ENCODE measurements around the gene EBF3.
A peak's percentile ranks its signal among the peaks of the same experiment; 100 is the strongest.

The EBF3 gene, protein sequence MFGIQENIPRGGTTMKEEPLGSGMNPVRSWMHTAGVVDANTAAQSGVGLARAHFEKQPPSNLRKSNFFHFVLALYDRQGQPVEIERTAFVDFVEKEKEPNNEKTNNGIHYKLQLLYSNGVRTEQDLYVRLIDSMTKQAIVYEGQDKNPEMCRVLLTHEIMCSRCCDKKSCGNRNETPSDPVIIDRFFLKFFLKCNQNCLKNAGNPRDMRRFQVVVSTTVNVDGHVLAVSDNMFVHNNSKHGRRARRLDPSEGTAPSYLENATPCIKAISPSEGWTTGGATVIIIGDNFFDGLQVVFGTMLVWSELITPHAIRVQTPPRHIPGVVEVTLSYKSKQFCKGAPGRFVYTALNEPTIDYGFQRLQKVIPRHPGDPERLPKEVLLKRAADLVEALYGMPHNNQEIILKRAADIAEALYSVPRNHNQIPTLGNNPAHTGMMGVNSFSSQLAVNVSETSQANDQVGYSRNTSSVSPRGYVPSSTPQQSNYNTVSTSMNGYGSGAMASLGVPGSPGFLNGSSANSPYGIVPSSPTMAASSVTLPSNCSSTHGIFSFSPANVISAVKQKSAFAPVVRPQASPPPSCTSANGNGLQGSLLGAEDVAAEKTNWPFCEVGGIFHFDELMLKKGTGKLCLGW

DNA sequence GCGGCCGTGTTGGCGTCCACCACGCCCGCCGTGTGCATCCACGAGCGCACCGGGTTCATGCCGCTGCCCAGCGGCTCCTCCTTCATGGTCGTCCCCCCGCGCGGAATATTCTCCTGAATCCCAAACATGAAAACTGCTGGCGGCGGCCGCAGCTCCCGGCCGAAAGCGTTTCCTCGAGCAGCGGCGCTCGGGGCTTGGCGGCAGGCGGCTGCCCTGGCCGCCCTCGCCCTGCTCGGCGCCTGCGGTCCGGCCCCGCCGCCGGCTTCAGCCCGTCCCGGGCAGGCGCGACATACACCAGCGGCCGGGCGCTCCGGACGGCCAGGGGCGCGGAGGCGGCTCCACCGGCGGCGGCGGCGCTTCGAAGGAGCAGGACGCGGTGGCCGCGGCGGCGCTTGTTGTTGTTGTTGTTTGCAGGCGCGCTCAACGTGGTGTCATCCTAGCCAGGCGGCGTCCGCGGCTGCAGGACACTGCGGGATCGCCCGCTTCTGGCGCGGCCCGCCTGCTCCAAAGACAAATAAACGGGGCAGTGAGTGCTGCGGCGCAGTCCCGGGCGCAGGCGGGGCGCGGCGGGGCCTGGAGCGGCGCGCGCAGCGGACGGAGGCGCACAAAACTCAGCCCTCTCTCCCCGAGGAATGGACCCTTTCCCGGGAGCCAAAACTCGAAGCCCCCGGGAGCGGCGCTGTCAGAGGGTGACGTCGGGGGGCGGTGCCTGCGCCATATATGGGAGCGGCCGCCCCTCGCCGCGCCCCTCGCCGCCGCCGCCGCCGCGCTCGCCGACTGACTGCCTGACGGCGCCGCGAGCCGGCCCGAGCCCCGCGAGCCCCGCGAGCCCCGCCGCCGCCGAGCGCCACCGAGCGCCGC lies at the start of gene EBF3:
Gene EBF3 (minus strand): TSS at position 634 of the 861 bp plus-strand sequence. CDS start 506 bp downstream, at position 128.
- DNase-seq = peak; percentile 26

DNA sequence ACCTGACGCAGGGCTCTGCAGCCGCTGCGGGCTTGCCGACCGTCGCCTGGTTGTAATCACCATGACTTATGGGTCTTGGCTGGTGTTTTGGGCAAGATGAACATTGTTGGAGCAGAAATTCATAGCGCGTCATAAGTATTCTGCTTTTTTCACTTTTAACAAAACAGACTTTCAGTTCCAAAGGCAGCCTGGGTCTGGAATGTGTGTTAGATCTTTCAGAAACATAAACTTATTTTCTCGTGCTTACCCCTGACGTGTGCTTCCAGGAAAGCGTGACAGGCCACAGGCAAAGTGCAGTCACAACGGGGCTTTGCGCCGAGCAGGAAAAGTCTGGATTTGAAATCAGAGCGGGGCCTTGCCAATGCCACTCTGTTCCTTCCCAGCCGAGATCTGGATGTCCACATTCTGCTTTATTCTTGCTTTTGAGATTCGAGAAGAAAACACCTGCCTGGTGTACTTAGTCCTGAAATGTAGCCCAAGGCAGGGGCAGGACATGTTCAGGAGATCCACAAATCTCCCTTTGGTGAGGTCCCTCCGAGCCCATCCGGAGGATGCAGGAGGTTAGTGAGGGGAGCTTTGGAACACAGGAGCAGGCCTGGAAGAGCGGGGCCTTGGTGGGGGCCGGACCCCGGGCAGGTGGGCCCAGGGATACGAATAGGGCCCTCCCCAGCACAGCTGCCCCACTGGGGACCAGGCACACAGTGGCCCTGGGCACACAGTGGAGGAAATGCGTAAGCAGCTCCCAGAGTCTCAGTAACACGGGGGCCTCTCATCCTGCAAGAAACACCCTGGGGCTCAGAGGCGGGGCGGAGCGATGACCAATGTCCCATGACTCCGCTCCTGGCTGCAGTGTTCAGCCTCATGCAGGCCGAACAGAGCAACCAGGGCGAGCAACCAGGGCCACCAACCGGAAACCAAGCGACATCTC lies 49.5 kb upstream of the EBF3 start:
- DNase-seq = no peak

DNA sequence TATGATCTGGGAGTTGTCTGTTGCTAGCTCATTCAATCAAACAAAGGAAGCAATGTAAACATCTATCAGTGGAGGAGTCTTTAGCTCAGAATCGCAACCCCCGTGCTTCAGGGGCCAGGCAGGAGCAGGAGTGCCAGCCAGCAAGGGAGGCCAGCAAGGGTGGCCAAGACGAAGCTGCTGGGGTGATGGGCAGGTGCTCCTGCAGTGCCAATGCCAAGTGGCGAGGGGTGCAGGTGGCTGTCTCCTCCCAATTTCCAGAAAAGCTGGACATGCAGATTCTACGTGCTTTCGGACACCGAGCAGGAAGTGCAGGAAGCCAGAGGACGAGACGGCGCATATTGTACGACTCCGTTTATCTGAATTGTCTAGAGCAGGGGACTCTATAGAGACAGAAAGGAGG lies 48.1 kb upstream of the EBF3 start:
- no peak for DNase-seq

DNA sequence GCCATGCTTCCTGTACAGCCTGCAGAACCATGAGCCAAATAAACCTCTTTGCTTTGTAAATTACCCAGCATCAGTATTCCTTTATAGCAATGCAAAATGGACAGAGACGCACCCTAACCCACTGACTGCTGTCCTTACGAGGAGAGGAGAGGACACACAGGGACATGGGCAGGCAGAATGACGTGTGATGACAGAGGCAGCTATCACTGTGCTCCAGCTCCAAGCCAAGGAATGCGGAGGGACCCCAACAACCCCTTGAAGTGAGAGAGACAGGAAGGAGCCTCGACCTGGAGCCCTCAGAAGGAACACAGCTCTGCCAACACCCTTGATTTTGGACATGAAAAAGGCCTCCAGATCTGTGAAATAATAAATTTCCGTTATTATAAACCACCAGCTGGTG lies 46.6 kb upstream of the EBF3 start:
- DNase-seq = no peak

DNA sequence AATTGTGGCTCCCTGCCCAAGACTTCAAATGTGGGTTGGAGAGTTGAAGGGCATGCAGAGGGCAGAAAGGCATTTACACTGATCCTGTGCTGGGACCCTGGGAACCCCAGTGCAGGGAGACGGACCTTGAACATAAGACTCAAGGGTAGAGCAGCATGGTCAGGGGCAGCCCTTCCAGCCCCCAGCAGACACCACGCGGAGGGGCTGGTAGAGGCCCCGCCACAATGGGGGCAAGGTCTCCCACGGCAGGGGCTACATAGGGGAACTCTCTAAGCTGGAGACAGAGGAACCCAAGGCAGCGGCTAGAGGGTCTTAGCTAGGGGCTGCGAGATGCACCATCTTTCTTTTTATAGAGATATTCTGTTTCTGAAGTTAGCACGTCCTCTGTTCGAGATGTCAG lies 45.2 kb upstream of the EBF3 start:
- DNase-seq = no peak

DNA sequence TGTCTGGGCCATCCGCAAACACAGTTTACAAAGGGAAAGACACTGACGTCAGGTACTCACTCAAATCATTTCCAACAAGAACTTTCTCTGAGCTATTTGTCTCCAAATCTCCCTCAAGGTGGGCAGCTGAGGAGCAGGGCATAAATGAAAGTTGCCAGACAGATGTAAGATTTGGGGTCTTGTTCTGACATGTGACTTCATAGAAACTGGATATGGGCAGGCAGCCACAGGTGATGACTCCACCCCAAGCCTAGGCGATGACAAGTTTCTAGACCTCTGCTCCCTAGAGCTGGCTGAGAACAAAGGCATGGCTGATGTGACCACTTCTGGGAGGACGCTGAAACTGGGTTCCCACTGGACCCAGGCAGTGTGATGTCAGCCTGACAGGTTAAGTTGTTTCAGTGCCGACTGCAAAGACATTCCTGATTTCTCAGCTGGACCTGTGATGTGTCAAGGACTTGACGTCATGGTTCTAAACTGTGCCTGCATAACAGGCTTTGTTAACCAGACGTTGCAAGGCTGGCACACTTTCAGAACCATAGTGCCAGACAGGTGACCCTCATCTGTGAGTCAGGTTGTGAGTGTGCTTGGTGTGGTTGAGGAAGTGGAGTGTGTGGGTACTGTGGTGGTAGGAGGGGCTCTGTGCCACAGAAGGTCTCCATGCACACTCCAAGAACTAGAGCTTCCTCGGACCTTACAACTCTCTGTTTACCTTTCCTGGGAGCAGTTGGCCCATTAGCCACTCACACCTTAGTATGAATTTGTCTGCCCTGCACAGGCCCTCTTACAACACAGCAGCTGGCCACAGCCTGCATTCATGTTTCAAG lies 39.9 kb upstream of the EBF3 start:
- no peak for DNase-seq

DNA sequence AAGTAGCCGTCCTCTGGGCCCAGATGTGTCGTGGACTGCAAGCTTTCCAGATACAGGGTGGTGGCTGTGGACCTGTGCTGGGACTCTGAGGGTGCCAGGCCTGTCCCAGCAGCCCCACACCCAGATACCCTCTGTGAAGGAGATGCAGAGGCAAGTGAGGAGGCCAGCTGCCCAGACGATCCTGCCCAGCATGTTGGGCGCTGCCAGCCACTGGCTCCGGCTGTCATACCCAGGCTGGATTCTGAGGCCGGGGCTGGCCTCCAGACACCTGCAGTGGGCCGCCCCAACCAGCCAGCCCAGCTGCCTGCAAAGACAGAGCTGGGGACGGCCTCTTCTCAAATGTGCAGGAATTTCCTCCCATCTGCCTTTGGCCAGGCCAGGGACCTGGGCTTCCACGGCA lies 39.1 kb upstream of the EBF3 start:
- no peak for DNase-seq

DNA sequence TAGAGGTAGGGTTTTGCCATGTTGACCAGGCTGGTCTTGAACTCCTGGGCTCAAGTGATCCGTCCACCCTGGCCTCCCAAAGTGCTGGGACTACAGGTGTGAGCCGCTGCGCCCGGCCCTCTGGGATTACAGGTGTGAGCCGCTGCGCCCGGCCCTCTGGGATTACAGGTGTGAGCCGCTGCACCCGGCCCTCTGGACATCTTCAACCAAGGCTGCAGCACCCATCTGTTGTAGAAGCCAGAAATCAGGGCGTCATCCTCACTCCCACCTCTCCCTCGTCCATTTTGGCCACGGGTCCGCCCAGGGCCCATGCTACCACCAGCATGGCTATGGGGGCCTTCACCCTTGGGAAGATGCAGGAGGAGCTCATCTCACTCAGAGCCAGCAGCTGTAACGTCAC lies 38.5 kb upstream of the EBF3 start:
- DNase-seq = no peak

DNA sequence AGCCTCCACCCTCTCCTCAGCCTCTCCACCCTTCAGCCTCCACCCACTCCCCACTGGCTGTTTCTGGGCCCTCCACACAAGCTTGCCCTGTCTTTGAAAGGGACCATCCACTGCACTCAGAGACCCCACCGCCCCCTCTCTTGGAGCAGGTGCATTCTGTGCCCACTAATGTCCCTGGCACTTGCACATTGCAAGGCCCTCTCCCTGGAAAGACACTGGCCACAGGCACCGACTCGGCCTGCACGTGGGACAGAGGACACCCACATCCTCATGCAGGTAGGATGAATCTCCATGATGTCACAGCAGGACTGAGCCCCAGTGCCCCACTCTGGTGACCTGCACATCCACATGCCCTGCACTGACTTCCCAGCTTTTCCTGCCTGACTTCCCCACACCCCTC lies 36.8 kb upstream of the EBF3 start:
- no peak for DNase-seq

DNA sequence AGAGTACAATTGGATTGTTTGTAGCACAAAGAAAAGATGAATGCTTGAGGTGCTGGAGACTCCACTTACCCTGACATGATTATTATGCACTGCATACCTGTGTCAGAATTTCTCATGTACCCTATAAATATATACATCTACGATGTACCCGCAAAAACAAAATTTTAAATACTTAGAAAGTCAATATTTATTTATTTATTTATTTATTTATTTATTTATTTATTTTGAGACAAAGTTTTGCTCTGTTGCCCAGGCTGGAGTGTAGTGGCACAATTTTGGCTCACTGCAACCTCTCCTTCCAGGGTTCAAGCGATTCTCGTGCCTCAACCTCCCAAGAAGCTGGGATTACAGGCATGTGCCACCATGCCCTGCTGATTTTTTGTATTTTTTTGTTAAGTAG lies 35.1 kb upstream of the EBF3 start:
- DNase-seq = no peak

DNA sequence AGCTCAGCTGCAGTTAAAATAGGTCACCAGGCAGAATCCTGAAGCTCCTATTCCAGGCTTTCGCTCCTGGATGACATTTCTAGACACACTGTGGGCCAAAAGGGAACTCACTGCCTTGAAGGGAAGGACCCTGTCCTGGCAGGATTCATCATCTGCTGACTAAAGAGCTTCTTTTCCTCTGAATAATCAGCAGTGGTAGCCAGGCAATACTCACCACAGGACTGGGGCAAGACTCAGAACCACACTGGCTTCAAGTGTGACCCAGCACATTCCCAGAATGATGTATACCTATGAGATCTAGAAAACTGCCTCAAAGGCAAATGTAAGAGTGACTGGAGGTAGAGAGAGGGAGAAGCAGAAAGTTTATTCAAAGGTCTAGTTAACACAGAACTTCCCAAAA lies 29.5 kb upstream of the EBF3 start:
- DNase-seq = no peak

DNA sequence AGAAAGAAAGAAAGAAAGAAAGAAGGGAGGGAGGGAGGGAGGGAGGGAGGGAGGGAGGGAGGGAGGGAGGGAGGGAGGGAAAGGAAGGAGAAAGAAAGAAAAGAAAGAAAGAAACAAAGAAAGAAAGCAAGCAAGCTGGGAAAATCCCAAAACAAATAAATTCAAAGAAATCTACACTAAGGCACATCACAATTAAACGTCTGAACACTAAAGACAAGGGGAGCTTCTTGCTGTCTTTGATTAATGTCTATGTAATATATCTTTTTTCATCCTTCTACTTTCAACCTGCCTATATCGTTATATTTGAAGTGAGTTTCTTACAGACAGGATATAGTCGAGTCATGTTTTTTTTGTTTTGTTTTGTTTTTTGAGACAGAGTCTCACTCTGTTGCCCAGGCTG lies 28.3 kb upstream of the EBF3 start:
- no peak for DNase-seq

DNA sequence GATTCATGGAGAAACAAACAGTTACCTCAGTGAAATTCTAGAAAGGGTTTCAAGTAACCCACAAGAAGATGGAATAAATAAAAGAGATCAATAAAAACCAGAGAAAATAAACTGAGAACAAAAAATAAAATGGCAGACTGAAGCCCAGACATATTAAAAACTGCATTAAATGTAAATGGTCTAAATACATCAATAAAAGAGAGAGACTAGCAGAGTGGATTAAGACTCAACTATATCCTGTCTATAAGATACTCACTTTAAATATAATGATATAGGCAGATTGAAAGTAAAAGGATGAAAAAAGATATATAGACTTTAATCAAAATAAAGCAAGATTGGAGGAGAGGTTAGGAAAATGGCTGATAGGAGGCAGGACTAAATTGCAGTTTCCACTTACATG lies 18.8 kb upstream of the EBF3 start:
- no peak for DNase-seq

DNA sequence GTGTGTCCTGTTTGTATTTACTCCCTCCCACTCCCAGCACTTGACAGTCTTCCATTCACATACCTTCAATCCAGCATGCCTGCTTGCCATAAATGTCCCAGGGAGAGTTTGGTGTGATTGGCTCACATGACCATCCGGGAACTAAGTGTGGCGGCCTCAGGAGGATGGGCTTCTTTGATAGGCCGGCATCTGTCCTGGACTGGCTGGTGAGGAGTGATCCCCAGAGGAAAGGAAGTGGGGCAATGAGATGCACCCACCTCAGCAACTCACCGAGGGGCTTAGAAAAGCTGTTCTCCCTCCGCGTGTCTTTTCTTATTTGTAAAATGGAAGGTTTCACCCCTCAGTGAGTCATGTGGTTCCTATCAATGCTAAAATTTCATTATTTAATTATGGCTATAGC lies 14.9 kb upstream of the EBF3 start:
- DNase-seq = no peak

DNA sequence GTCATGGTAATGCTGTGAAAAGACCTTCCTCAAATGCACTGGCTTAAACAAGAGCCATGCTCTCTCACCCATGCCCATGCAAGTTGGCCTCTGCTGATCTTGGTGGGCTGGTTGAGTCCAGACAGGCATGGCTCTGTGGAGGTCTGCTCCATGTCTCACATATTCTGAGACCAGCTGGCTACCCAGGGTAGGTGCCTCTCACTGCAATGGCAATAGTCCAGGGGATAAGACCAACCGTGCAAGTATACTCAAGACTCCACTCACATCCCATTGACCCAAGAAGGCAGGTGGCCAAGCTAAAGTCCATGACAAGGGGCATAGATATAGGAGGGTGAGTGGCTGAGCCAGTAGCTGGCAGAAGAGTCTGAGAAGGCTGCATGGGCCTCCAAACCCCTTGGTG lies 14.2 kb upstream of the EBF3 start:
- DNase-seq = no peak

DNA sequence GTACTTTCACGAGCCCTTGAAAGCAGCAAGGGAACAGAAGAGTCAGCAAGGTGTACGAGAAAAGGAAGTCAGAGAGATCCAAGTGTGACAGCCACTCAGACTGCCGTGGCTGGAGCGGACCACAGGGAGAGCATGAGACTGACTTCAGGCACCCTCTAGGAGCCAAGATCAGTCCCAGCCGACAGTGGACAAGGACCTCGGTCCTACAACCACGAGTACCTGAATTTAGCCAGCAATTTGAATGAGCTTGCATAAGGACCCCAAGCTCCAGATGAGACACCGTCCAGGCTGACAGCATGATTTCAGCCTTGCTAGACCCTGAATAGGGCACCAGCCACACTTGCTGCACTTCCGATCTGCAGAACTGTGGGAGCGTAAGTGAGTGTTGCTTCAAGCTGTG lies 13.7 kb upstream of the EBF3 start:
- DNase-seq = no peak

DNA sequence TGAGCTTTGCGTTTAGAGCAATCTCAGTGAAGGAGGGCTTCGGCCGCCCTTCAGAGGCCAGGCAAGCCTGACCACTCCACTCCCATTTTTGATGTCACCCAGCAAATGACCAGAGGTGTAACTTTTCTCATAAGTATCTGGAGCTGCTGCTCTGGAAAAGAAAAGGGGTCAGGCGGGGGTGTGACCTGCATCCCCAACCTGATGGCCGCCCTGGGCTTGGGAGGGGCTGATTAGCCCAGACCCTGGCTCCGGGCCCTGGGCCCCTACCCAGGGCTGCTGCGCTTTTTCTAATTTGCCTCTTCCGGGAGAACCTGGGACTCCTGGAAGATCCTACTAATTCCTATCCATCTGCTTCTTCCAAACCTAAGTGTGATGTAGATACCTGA lies 9.6 kb upstream of the EBF3 start:
- DNase-seq = no peak

DNA sequence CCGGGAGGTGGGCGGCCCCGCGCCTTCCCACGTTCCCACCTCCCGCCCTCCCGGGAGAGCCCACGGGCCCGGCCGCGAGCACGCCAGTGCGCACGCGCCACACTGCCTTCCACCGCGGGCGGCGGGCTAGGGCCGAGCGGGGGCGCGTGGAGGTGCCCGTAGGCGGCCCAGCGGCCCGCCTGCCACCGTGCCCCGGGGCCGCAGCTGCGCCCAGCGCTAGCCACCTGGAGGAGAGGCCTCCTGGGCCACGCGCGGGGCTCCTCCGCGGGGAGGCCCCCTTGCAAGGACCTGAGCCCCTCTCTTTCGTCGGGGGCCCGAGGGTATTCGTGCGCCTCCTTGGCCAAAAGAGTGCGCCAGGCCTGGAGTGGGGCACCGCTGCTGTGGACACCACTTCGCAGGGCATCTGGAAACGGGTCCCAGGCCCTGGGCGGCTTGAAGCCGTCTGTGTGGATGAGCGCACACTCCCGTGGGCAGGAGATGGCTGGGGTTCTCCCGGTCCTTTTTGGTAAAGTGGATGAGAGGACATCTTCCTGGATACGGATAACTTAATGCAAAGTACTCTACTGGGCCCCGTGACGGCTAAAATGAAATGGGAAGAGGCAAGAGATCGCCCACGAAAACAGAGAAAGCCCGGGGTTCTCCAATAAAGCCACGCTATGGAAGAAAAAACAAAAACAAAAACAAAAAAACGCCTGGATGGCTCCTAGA lies 9.0 kb upstream of the EBF3 start:
- no peak for DNase-seq

DNA sequence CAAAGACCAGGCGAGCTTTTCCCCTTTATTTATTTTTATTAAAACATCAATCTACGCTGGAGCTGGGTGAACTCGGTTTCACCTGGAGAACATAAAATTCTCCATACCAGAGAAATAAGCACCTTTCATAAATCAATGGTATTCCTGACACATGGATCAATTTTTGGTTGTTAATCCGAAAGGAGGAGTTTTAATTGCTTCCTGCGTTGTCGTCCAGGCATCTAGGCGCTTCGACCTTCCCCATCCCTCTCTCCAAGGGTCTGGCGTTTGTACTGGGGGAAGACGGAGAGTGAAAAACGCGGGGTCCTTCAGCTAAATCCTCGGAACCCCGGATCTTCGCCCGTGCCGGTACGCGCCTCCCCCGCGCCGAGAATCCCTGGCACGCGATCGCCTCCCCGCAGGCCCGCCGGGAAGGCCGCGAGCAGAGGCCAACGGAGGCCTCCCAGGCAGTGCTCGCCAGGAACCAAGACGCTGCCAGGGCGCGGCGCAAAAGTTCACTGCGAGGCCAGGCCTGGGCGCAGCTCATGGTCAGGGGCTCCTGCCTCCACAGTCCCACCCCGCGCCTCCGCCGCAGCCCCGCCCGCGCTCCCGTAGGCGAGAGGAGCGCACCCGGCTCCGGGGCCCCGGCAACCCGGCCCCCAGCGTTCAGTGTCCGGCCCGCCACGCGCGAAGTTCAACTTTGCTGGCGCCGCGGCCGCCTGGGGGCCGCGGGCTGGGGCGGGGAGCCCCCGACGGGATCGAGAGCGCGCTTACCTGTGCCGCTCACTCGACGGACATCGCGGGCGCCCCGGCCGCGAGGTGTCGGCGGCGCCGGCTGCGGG lies 8.3 kb upstream of the EBF3 start:
- no peak for DNase-seq
